Naive thymus-derived CD4-positive, alpha-beta T cell (primary cell): ENCODE measurements around the gene SMPDL3A. TPM values are rescaled to one million over a fixed set of nuclear protein-coding genes. Genes with fewer than 3 reads are reported as not detected.
A peak's percentile ranks its signal among the peaks of the same experiment; 100 is the strongest.

Source experiments
- ATAC-seq: fragments of 150-1000 bp; cut with Tn5 transposase; 2 replicates; pipeline ENCODE4 v1.10.0; 2021; ENCODE audit warnings: mild to moderate bottlenecking, moderate library complexity
- CTCF ChIA-PET: fragments of 350-600 bp; sonication (Branson Sonifier 250); formaldehyde crosslinking; loops from one replicate; lab custom pipeline; 2021; ENCODE audit warnings: antibody characterized with exemption; lab: Charles Lee
- POLR2A ChIA-PET: fragments of 350-600 bp; sonication (Branson Sonifier 250); formaldehyde crosslinking; loops from one replicate; lab custom pipeline; 2021; ENCODE audit warnings: antibody characterized with exemption, inconsistent platforms; lab: Charles Lee
- DNase-seq, 9 donors: peaks; one replicate each; pipeline versions ENCODE4 v3.0.0 to v3.0.0-alpha.2; 2020 to 2022; ENCODE audit warnings: mixed read lengths in 1 of 9
- H3K27ac ChIP-seq: one replicate; pipeline ENCODE4 v1.7.0; 2013; ENCODE audit warnings: mild to moderate bottlenecking, low read depth, low read length, moderate library complexity
- H3K27me3 ChIP-seq, 2 donors: one replicate each; pipeline ENCODE4 v1.7.0; 2013; ENCODE audit warnings: low read length in 2 of 2, mild to moderate bottlenecking in 2 of 2, moderate library complexity in 2 of 2; ENCODE audit not compliant: control insufficient read depth in 2 of 2, insufficient read depth in 2 of 2
- H3K36me3 ChIP-seq, 3 experiments: 1 replicate in 2 of 3; 2 replicates in 1 of 3; pipeline ENCODE4 v1.7.0; 2013; ENCODE audit warnings: low read length in 3 of 3, mild to moderate bottlenecking in 3 of 3, moderate library complexity in 1 of 3; ENCODE audit not compliant: insufficient read depth in 3 of 3, control insufficient read depth in 2 of 3
- H3K4me1 ChIP-seq, 2 donors: one replicate each; pipeline ENCODE4 v1.7.0; 2013; ENCODE audit warnings: low read length in 2 of 2, mild to moderate bottlenecking in 2 of 2, moderate library complexity in 1 of 2; ENCODE audit not compliant: control insufficient read depth in 2 of 2, insufficient read depth in 2 of 2
- H3K4me3 ChIP-seq: 2 replicates; pipeline ENCODE4 v1.7.0; 2013; ENCODE audit warnings: mild to moderate bottlenecking, low read length
- H3K9me3 ChIP-seq, 3 experiments: 1 replicate in 2 of 3; 2 replicates in 1 of 3; pipeline ENCODE4 v1.7.0; 2013; ENCODE audit warnings: low read length in 3 of 3; ENCODE audit not compliant: control insufficient read depth in 2 of 3
- H3K27ac Mint-ChIP-seq, 9 donors: one replicate each; pipeline ENCODE4 v1.8.0; 2020 to 2022; ENCODE audit warnings: mixed read lengths in 9 of 9, mild to moderate bottlenecking in 8 of 9, moderate library complexity in 5 of 9, inconsistent platforms in 2 of 9
- H3K27me3 Mint-ChIP-seq, 5 donors: one replicate each; pipeline ENCODE4 v1.8.0; 2021 to 2022; ENCODE audit warnings: mixed read lengths in 5 of 5, mild to moderate bottlenecking in 1 of 5
- H3K36me3 Mint-ChIP-seq, 5 donors: one replicate each; pipeline ENCODE4 v1.8.0; 2020 to 2022; ENCODE audit warnings: mixed read lengths in 5 of 5, mild to moderate bottlenecking in 3 of 5, inconsistent platforms in 1 of 5
- H3K4me1 Mint-ChIP-seq, 7 donors: one replicate each; pipeline ENCODE4 v1.8.0; 2020 to 2022; ENCODE audit warnings: mixed read lengths in 7 of 7, mild to moderate bottlenecking in 3 of 7, inconsistent platforms in 1 of 7
- H3K4me3 Mint-ChIP-seq, 10 donors: one replicate each; pipeline ENCODE4 v1.8.0; 2020 to 2022; ENCODE audit warnings: mild to moderate bottlenecking in 10 of 10, mixed read lengths in 10 of 10, moderate library complexity in 6 of 10, inconsistent platforms in 2 of 10
- H3K9me3 Mint-ChIP-seq, 11 donors: one replicate each; pipeline ENCODE4 v1.8.0; 2020 to 2022; ENCODE audit warnings: mixed read lengths in 11 of 11, mild to moderate bottlenecking in 4 of 11, inconsistent platforms in 1 of 11, moderate library complexity in 1 of 11
- intact Hi-C, 2 donors: fragments of 100-400 bp; cut with micrococcal nuclease; formaldehyde crosslinking; loops; one replicate each; pipeline ENCODE4 v1.15.1; 2023
- polyA plus RNA-seq, 2 donors: library from polyadenylated mRNA; unstranded; fragments of 300-500 nt; fragmentation: Illumina TruSeq; gene quantifications; one replicate each; pipeline ENCODE4 v1.2.3, GENCODE V29; 2021
- total RNA-seq, 6 experiments: library from RNA in 5 of 6; stranded (reverse) in 5 of 6; gene quantifications; 1 replicate in 5 of 6; 2 replicates in 1 of 6; pipeline ENCODE4 v1.2.3 and lab custom pipeline; 2021 to 2026

Gene SMPDL3A
- total and polyA plus RNA-seq, 7 experiments from 2014 or later: 0.24 to 6.3 (median 0.32) TPM; not detected in 2

DNA sequence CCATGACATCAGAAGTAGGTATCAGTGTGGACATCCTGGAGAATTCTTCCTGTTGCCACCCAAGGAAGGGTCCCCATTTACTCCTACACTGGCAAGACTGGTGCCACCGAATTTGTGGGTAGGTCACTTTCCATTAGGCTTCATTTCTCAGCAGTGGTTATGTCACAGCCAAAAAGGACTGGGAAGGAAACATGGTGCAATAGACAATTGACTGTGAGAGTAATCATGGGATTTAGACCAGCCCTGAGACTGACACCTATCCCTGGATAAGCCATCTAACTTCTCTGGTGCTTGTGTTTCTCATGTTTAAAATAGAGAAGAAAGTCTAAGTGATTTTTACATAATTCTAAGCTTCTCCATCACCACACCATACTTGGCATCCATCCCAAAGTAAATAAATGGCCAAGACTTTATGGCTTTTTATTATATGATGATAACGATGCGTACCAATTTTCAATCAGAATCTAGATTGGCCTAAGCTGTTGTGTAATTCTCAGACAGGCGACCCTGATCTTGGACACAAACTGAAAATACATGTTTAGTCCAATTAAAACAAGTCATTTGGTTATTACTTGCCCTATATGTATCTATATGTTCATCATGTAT lies 10.2 kb downstream of the SMPDL3A start:
- ATAC-seq (no peak), DNase-seq (no peak)
- H3K9me3 ChIP-seq: no peaks in the 10 kb centered on the region
- ChIA-PET CTCF (no interaction called here), POLR2A (no interaction called here)
- intact Hi-C loops: no loop called here
- no peak overlapping the region for H3K4me3 Mint-ChIP-seq
- H3K36me3 Mint-ChIP-seq: no peaks in the 10 kb centered on the region
- peaks cover 0 to 20% (median 3%) of the 10 kb centered on the region in 5 donors for H3K27me3 Mint-ChIP-seq
- no peaks in the 10 kb centered on the region for H3K36me3 ChIP-seq
- no peaks in the 10 kb centered on the region for H3K4me1 ChIP-seq
- no peaks in the 10 kb centered on the region for H3K27me3 ChIP-seq
- H3K9me3 Mint-ChIP-seq: no peaks in the 10 kb centered on the region
- H3K4me1 Mint-ChIP-seq: peaks cover 0 to 6% (median 0%) of the 10 kb centered on the region in 7 donors
- no peak overlapping the region for H3K27ac ChIP-seq
- no peak overlapping the region for H3K27ac Mint-ChIP-seq
- no peak overlapping the region for H3K4me3 ChIP-seq

DNA sequence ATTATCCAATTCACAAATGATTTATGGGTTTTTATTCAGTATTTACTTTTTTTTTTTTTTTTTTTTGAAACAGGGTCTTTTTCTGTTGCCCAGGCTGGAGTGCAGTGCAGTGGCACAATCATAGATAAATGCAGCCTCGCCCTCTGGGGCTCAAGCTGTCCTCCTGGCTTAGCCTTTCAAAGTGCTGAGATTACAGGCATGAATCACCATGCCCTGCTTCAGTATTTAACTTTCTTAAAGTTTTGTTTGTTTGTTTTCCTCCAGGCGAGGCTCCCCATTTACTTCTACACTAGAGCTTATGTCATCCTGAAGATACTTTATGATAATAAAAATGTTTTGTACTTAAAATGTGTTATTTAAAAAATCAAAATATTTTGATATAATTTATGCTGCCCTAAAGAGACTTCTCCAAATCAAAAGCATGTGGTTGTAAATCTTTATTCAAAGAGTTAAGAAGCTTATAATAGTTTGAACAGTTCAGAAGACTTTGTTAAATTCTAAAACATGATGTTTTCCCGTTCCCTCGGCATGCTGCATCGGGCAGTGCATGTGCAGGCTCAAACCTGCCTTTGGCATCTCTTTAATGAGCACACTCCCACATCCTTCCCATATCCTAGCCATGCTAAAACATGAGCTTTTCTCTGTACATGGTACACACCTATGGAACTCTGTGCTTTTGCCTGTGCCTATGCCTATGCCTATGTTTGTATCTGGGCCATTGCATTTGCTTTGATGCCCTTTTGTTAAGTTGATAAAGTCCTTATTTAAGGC lies 11.0 kb downstream of the SMPDL3A start:
- Histone ChIP-seq H3K9me3 (no peaks in the 10 kb centered on the region), H3K27ac (no peak overlapping the region), H3K4me1 (no peaks in the 10 kb centered on the region), H3K4me3 (no peak overlapping the region), H3K27me3 (no peaks in the 10 kb centered on the region), H3K36me3 (no peaks in the 10 kb centered on the region)
- CTCF ChIA-PET: no interaction called here
- DNase-seq: no peak
- peaks cover 0 to 12% (median 3%) of the 10 kb centered on the region in 5 donors for H3K27me3 Mint-ChIP-seq
- H3K36me3 Mint-ChIP-seq: no peaks in the 10 kb centered on the region
- no peaks in the 10 kb centered on the region for H3K9me3 Mint-ChIP-seq
- intact Hi-C loops: no loop called here
- no peak overlapping the region for H3K27ac Mint-ChIP-seq
- peaks cover 0 to 6% (median 0%) of the 10 kb centered on the region in 7 donors for H3K4me1 Mint-ChIP-seq
- POLR2A ChIA-PET: no interaction called here
- no peak for ATAC-seq
- H3K4me3 Mint-ChIP-seq: peak overlapping the region in 1 of 10 donors; percentile 4

DNA sequence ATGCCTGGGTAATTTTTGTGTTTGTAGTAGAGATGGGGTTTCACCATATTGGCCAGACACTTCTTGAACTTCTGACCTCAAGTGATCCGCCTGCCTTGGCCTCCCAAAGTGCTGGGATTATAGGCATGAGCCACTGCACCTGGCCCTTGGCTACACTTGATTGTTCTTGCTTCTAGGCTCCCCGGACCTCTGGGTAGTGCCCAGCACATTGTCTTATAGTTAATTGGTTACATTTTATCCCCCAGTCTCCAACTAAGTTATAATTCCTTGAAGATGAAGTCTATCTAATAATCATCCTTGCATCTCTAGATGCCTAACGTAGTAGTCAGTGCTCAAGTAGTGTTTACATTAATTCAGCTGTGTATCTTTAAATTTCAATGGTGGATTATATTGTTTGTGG lies 11.8 kb downstream of the SMPDL3A start:
- H3K4me3 Mint-ChIP-seq: no peak overlapping the region
- ATAC-seq (no peak), DNase-seq (no peak)
- H3K9me3 Mint-ChIP-seq: no peaks in the 10 kb centered on the region
- H3K9me3 ChIP-seq: no peaks in the 10 kb centered on the region
- no peaks in the 10 kb centered on the region for H3K4me1 ChIP-seq
- H3K27ac ChIP-seq: no peak overlapping the region
- H3K27me3 ChIP-seq: no peaks in the 10 kb centered on the region
- H3K27me3 Mint-ChIP-seq: peaks cover 0 to 12% (median 0%) of the 10 kb centered on the region in 5 donors
- H3K36me3 ChIP-seq: no peaks in the 10 kb centered on the region
- POLR2A ChIA-PET: no interaction called here
- H3K4me3 ChIP-seq: no peak overlapping the region
- H3K27ac Mint-ChIP-seq: no peak overlapping the region
- no peaks in the 10 kb centered on the region for H3K36me3 Mint-ChIP-seq
- CTCF ChIA-PET: no interaction called here
- intact Hi-C loops: no loop called here
- H3K4me1 Mint-ChIP-seq: peaks cover 0 to 6% (median 0%) of the 10 kb centered on the region in 7 donors

DNA sequence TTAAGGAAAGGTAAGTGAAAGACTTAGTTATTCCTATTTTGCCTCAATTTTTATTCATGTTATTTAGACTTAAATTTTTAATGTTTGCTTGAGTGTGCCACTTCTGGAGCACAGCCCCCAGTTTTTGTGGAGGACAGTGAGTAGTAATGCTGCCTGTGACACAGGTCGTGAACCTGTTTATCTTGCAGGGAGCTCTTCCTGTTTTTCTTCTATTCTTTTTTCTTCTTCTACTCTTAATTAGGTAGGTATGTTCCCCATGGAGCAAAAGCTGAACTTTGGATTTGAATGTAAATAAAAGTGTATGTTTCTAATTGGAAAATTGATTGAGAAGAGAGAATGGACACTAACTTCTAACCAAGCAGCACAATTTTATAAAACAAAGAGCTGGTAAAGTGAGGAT lies 12.3 kb downstream of the SMPDL3A start:
- intact Hi-C loops: no loop called here
- no peaks in the 10 kb centered on the region for H3K36me3 ChIP-seq
- Mint-ChIP-seq H3K4me1 (peaks cover 0 to 6% (median 0%) of the 10 kb centered on the region in 7 donors), H3K36me3 (no peaks in the 10 kb centered on the region), H3K27ac (no peak overlapping the region), H3K27me3 (peaks cover 0 to 12% (median 0%) of the 10 kb centered on the region in 5 donors), H3K9me3 (no peaks in the 10 kb centered on the region), H3K4me3 (no peak overlapping the region)
- no peaks in the 10 kb centered on the region for H3K4me1 ChIP-seq
- H3K27ac ChIP-seq: no peak overlapping the region
- no peaks in the 10 kb centered on the region for H3K9me3 ChIP-seq
- H3K27me3 ChIP-seq: no peaks in the 10 kb centered on the region
- DNase-seq (no peak), ATAC-seq (no peak)
- H3K4me3 ChIP-seq: no peak overlapping the region
- POLR2A ChIA-PET: no interaction called here
- CTCF ChIA-PET: no interaction called here

GRCh38 chr6:122803171-122803661 lies 14.2 kb downstream of the SMPDL3A start:
- H3K27ac ChIP-seq: no peak overlapping the region
- H3K36me3 ChIP-seq: no peaks in the 10 kb centered on the region
- DNase-seq: no peak
- H3K4me1 Mint-ChIP-seq: no peaks in the 10 kb centered on the region
- H3K9me3 Mint-ChIP-seq: no peaks in the 10 kb centered on the region
- CTCF ChIA-PET: no interaction called here
- intact Hi-C loops: no loop called here
- no peaks in the 10 kb centered on the region for H3K27me3 ChIP-seq
- H3K4me1 ChIP-seq: no peaks in the 10 kb centered on the region
- H3K4me3 ChIP-seq: no peak overlapping the region
- POLR2A ChIA-PET: no interaction called here
- no peaks in the 10 kb centered on the region for H3K9me3 ChIP-seq
- no peak overlapping the region for H3K27ac Mint-ChIP-seq
- H3K27me3 Mint-ChIP-seq: peaks cover 0 to 7% (median 0%) of the 10 kb centered on the region in 5 donors
- H3K36me3 Mint-ChIP-seq: no peaks in the 10 kb centered on the region
- no peak overlapping the region for H3K4me3 Mint-ChIP-seq
- ATAC-seq: no peak

- ATAC-seq (no peak), DNase-seq (no peak)
- intact Hi-C loops: no loop called here
- no peaks in the 10 kb centered on the region for H3K9me3 ChIP-seq
- CTCF ChIA-PET: no interaction called here
- H3K4me3 ChIP-seq: no peak overlapping the region
- Mint-ChIP-seq H3K27ac (no peak overlapping the region), H3K9me3 (no peaks in the 10 kb centered on the region), H3K36me3 (no peaks in the 10 kb centered on the region), H3K4me3 (no peak overlapping the region), H3K4me1 (no peaks in the 10 kb centered on the region), H3K27me3 (peaks cover 0 to 7% (median 0%) of the 10 kb centered on the region in 5 donors)
- H3K4me1 ChIP-seq: no peaks in the 10 kb centered on the region
- H3K27ac ChIP-seq: no peak overlapping the region
- POLR2A ChIA-PET: no interaction called here
- H3K36me3 ChIP-seq: no peaks in the 10 kb centered on the region
- no peaks in the 10 kb centered on the region for H3K27me3 ChIP-seq
Observed at GRCh38 chr6:122804962-122805485, 16.0 kb downstream of the SMPDL3A start.
